ENCODE results near the gene ZFAND3. TPM values are rescaled to one million over a fixed set of nuclear protein-coding genes. Genes with fewer than 3 reads are reported as not detected.

ZFAND3 gene
- total RNA-seq, 1 experiment from 2014 or later = 64.0 TPM

GRCh38 chr6:38134704-38135088 lies 315.2 kb downstream of the ZFAND3 start:
- CTCF ChIA-PET = no interaction called here
- no TSS peak for BruUV-seq (replicated peaks)
- no peak for DNase-seq (ENCODE audit: low spot score)

DNA sequence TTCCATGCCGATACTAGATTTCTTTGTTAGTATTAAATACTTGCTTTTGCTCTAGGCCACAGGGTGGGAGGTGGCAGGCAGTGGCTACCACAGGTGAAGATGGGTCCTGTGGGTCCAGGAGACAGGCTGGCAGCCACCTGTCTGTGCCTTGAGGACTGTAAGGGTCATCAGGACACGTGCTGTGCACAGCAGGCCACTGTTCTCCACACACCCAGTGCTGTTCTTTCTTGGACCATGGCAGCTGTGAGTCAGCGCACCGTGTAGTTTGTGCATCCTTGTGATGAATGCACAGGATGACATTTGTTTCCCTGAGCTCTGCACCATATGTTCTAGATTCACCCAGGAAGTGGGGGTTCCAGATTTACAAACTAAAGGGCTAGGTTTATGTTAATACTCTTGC lies 317.0 kb downstream of the ZFAND3 start:
- Histone ChIP-seq H3K4me1 (ENCODE audit: insufficient read depth, low read length, poor library complexity, severe bottlenecking) (no peaks in the 10 kb centered on the region), H3K27me3 (replicated peaks; ENCODE audit: insufficient read depth, low read depth, low read length, poor library complexity) (no peaks in the 10 kb centered on the region), H3K4me3 (ENCODE audit: low read depth, low read length, poor library complexity, severe bottlenecking) (no peak overlapping the region), H3K9me3 (ENCODE audit: low read depth, low read length, poor library complexity, severe bottlenecking) (no peaks in the 10 kb centered on the region), H3K27ac (ENCODE audit: low read depth, low read length, poor library complexity, severe bottlenecking) (no peak overlapping the region), H3K36me3 (ENCODE audit: insufficient read depth, low read length, poor library complexity, severe bottlenecking) (no peaks in the 10 kb centered on the region)
- no TSS peak for BruUV-seq (replicated peaks)
- POLR2A ChIA-PET (ENCODE audit: low non-redundant PET) = no interaction called here
- CTCF ChIA-PET = no interaction called here
- TF ChIP-seq EZH2 (IDR thresholded peaks at IDR 0.05; ENCODE audit: borderline replicate concordance, low read depth, low read length, poor library complexity, severe bottlenecking) = no peak
- TF ChIP-seq, protein P1, sequence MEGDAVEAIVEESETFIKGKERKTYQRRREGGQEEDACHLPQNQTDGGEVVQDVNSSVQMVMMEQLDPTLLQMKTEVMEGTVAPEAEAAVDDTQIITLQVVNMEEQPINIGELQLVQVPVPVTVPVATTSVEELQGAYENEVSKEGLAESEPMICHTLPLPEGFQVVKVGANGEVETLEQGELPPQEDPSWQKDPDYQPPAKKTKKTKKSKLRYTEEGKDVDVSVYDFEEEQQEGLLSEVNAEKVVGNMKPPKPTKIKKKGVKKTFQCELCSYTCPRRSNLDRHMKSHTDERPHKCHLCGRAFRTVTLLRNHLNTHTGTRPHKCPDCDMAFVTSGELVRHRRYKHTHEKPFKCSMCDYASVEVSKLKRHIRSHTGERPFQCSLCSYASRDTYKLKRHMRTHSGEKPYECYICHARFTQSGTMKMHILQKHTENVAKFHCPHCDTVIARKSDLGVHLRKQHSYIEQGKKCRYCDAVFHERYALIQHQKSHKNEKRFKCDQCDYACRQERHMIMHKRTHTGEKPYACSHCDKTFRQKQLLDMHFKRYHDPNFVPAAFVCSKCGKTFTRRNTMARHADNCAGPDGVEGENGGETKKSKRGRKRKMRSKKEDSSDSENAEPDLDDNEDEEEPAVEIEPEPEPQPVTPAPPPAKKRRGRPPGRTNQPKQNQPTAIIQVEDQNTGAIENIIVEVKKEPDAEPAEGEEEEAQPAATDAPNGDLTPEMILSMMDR (conservative IDR thresholded peaks at IDR 0.05; ENCODE audit: low read depth, low read length) = no peak
- DNase-seq (ENCODE audit: low spot score) = no peak
- intact Hi-C loops (cut with micrococcal nuclease; ENCODE audit: unreplicated experiment) = no loop called here

More at GRCh38 chr6:38134704-38135088, 315.2 kb downstream of the ZFAND3 start:
- no peak overlapping the region for H3K27ac ChIP-seq (ENCODE audit: low read depth, low read length, poor library complexity, severe bottlenecking)
- POLR2A ChIA-PET (ENCODE audit: low non-redundant PET) = no interaction called here
- H3K9me3 ChIP-seq (ENCODE audit: low read depth, low read length, poor library complexity, severe bottlenecking) = no peaks in the 10 kb centered on the region
- H3K36me3 ChIP-seq (ENCODE audit: insufficient read depth, low read length, poor library complexity, severe bottlenecking) = no peaks in the 10 kb centered on the region
- no peaks in the 10 kb centered on the region for H3K4me1 ChIP-seq (ENCODE audit: insufficient read depth, low read length, poor library complexity, severe bottlenecking)
- no peaks in the 10 kb centered on the region for H3K27me3 ChIP-seq (replicated peaks; ENCODE audit: insufficient read depth, low read depth, low read length, poor library complexity)
- no peak overlapping the region for H3K4me3 ChIP-seq (ENCODE audit: low read depth, low read length, poor library complexity, severe bottlenecking)
- TF ChIP-seq, protein P1 (conservative IDR thresholded peaks at IDR 0.05; ENCODE audit: low read depth, low read length) = no peak
- no peak for TF ChIP-seq EZH2 (IDR thresholded peaks at IDR 0.05; ENCODE audit: borderline replicate concordance, low read depth, low read length, poor library complexity, severe bottlenecking)
- intact Hi-C loops (cut with micrococcal nuclease; ENCODE audit: unreplicated experiment) = no loop called here

DNA sequence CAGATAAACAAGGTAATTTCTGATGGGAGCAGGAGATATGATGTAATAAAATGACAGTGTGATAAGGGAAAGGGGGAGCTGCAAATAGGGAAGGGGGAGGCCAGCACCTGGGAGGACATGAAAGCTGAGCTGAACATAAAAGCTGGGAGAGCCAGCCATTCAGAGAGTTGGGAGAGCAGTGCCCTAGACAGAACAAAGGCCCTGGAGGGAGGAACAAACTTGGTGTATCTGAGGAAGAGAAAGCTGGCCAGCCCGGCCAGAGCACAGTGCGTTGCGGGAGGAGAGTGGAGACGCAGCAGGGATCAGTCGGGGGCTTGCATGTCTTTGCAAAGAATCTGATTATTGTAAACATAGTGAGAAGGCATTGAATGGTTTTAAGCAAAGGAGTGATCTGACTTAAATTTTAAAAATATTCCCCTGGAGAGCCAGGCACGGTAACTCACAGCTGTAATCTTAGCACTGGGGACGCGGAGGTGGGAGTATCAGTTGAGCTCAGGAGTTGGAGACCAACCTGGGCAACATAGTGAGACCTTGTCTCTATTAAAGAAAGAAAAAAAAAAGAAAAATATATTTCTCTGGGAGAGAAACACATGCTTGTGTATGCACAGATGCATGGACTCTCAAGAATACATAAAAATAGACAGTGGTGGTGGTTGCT lies 318.2 kb downstream of the ZFAND3 start:
- Histone ChIP-seq H3K4me1 (ENCODE audit: insufficient read depth, low read length, poor library complexity, severe bottlenecking) (no peaks in the 10 kb centered on the region), H3K27me3 (replicated peaks; ENCODE audit: insufficient read depth, low read depth, low read length, poor library complexity) (no peaks in the 10 kb centered on the region), H3K36me3 (ENCODE audit: insufficient read depth, low read length, poor library complexity, severe bottlenecking) (no peaks in the 10 kb centered on the region), H3K4me3 (ENCODE audit: low read depth, low read length, poor library complexity, severe bottlenecking) (no peak overlapping the region), H3K9me3 (ENCODE audit: low read depth, low read length, poor library complexity, severe bottlenecking) (no peaks in the 10 kb centered on the region), H3K27ac (ENCODE audit: low read depth, low read length, poor library complexity, severe bottlenecking) (no peak overlapping the region)
- TF ChIP-seq, protein P1 (conservative IDR thresholded peaks at IDR 0.05; ENCODE audit: low read depth, low read length) = no peak
- no peak for TF ChIP-seq EZH2 (IDR thresholded peaks at IDR 0.05; ENCODE audit: borderline replicate concordance, low read depth, low read length, poor library complexity, severe bottlenecking)
- DNase-seq (ENCODE audit: low spot score) = no peak
- intact Hi-C loops (cut with micrococcal nuclease; ENCODE audit: unreplicated experiment) = no loop called here
- CTCF ChIA-PET = interaction anchor here (1.2 kb wide), 1 partner anchor 346 kb away, joined by 3 read pairs; no protein-coding TSS in a partner anchor
- no TSS peak for BruUV-seq (replicated peaks)
- POLR2A ChIA-PET (ENCODE audit: low non-redundant PET) = no interaction called here
